ENCODE data around the gene FASTKD2.

Gene FASTKD2

GRCh38 chr2:206840999-206841398 is 75.6 kb downstream of the FASTKD2 start:
- no peak for DNase-seq

Measured in stimulated activated CD4-positive, alpha-beta T cell treated with anti-CD3 and anti-CD28 coated beads, Interleukin-1b, Interleukin-23, amount 100 ng/mL, for 48 hours (primary cell).